ENCODE measurements around the gene SLC49A3. TPM values are rescaled to one million over a fixed set of nuclear protein-coding genes. Genes with fewer than 3 reads are reported as not detected.
A peak's percentile ranks its signal among the peaks of the same experiment; 100 is the strongest.

The SLC49A3 gene
- total and polyA plus RNA-seq, 2 of the 8 experiments (the other 6 are each of a cell fraction or from before 2014, with no cell fraction given): 5.0 to 8.8 TPM

- H3K27ac ChIP-seq (ENCODE audit: low read depth, low read length): no peak overlapping the region
- no peaks in the 10 kb centered on the region for H3K36me3 ChIP-seq (ENCODE audit: control insufficient read depth in 2 of 4, insufficient read depth in 4 of 4, low read length in 3 of 4)
- POLR2A ChIA-PET (ENCODE audit: partially characterized antibody): interaction anchor here (0.7 to 2.8 kb wide), 6 partner anchors 10 to 26 kb away, joined by 3 to 12 read pairs (median 6); partner anchors contain the start of genes ATP5ME, MYL5 and SLC49A3
- no peak for DNase-seq (ENCODE audit: low read depth in 1 of 2, low spot score in 2 of 2)
- no peaks in the 10 kb centered on the region for H3K79me1 ChIP-seq (ENCODE audit: low read depth, low read length)
- CTCF ChIA-PET (ENCODE audit: partially characterized antibody): interaction anchor here (0.7 to 5.2 kb wide), 12 partner anchors 10 to 100 kb away, joined by 3 to 65 read pairs (median 4); no protein-coding TSS in a partner anchor
- no peak for FAIRE-seq
- H3K9ac ChIP-seq (replicated peaks in 1 of 4; ENCODE audit: extremely low read depth in 1 of 4, low read depth in 3 of 4, low read length in 3 of 4): peak overlapping the region in 1 of 4 experiments; percentile 4; a peak in 1 of 7 replicates
- no peak overlapping the region for H2BK5ac ChIP-seq (ENCODE audit: low read depth, low read length)
- H2AFZ ChIP-seq (ENCODE audit: low read length): no peak overlapping the region
- no peaks in the 10 kb centered on the region for H3K9me3 ChIP-seq (ENCODE audit: insufficient read depth in 2 of 2, low read depth in 1 of 2, low read length in 1 of 2)
- H3K4ac ChIP-seq (replicated peaks; ENCODE audit: insufficient read length, low read depth, low read length): no peak overlapping the region
- peaks cover 7% of the 10 kb centered on the region; the same call in 1 of the 2 replicates for H3K23me2 ChIP-seq (ENCODE audit: low read depth, low read length)
- 0 out of 2 replicates have a peak overlapping the region, but pooled peaks have one; percentile 25 for H2AK5ac ChIP-seq (ENCODE audit: low read depth, low read length)
- no peak overlapping the region; the same call in 1 of the 2 replicates for H3K18ac ChIP-seq (ENCODE audit: extremely low read depth, low read length)
- no peak overlapping the region for H3K4me2 ChIP-seq (ENCODE audit: insufficient read depth in 1 of 2, low read depth in 2 of 2, low read length in 2 of 2)
- no peaks in the 10 kb centered on the region for H3K79me2 ChIP-seq (ENCODE audit: control insufficient read depth in 1 of 2, insufficient read depth in 2 of 2, low read length in 2 of 2)
- no peak overlapping the region for H4K5ac ChIP-seq (ENCODE audit: insufficient read length, low read depth, low read length)
- H4K91ac ChIP-seq (replicated peaks; ENCODE audit: insufficient read length, low read length): no peak overlapping the region
- H2BK12ac ChIP-seq (ENCODE audit: low read depth, low read length): no peak overlapping the region
- H3K27me3 ChIP-seq (replicated peaks in 1 of 4; ENCODE audit: control insufficient read depth in 3 of 4, extremely low read depth in 1 of 4, insufficient read depth in 3 of 4, low read length in 3 of 4): peaks cover 0 to 5% (median 3%) of the 10 kb centered on the region in 4 experiments; a peak in 3 of 7 replicates
- H3K23ac ChIP-seq (ENCODE audit: insufficient read length): no peak overlapping the region
- no peak overlapping the region for H3K4me3 ChIP-seq (ENCODE audit: extremely low read depth in 1 of 4, insufficient read depth in 2 of 4, low read depth in 3 of 4, low read length in 4 of 4)
- H3K14ac ChIP-seq (ENCODE audit: insufficient read length): no peak overlapping the region
- peaks cover 0 to 4% (median under 1%) of the 10 kb centered on the region in 4 experiments; a peak in 4 of 7 replicates for H3K4me1 ChIP-seq (replicated peaks in 1 of 4; ENCODE audit: control insufficient read depth in 3 of 4, insufficient read depth in 4 of 4, low read length in 3 of 4)
- H2BK15ac ChIP-seq (ENCODE audit: low read length): peak overlapping the region; percentile 31; the same call in 1 of the 2 replicates
- H4K8ac ChIP-seq (ENCODE audit: extremely low read depth, insufficient read depth, low read length): no peak overlapping the region
- H3K56ac ChIP-seq (replicated peaks; ENCODE audit: insufficient read length, low read depth, low read length): no peak overlapping the region
- no peak overlapping the region for H2BK20ac ChIP-seq (ENCODE audit: low read length)
- peaks cover 0 to 3% of the 10 kb centered on the region in 2 experiments for H4K20me1 ChIP-seq (replicated peaks in 1 of 2; ENCODE audit: control insufficient read depth in 1 of 2, insufficient read depth in 2 of 2, low read length in 2 of 2)
- WGBS, 2 experiments (ENCODE audit: extremely low coverage in 1 of 2, insufficient coverage in 1 of 2, insufficient read length in 1 of 2, insufficient replicate concordance in 2 of 2, low coverage in 1 of 2, low lambda C conversion rate in 2 of 2, missing lambda C conversion rate in 1 of 2): 89% methylated on average over 16 of the region's 16 CpGs; no CpG with 5 or more reads in 1 of the 2 experiments
- no peak overlapping the region for H2BK120ac ChIP-seq (replicated peaks; ENCODE audit: low read depth, low read length)
- TF ChIP-seq CEBPB (IDR thresholded peaks at IDR 0.05; ENCODE audit: low read depth, low read length) (no peak), NANOG (IDR thresholded peaks at IDR 0.05; ENCODE audit: insufficient read depth, low read depth, low read length, poor library complexity, severe bottlenecking) (no peak), PHF8 (conservative IDR thresholded peaks at IDR 0.05; ENCODE audit: low read depth, low read length) (no peak), BRCA1 (IDR thresholded peaks at IDR 0.05; ENCODE audit: low read depth, low read length) (no peak), RXRA (IDR thresholded peaks at IDR 0.05; ENCODE audit: insufficient read depth, low read depth, low read length) (no peak), ATF2 (IDR thresholded peaks at IDR 0.05; ENCODE audit: low read length) (no peak), CHD2 (IDR thresholded peaks at IDR 0.05; ENCODE audit: low read length) (no peak)
Measured at GRCh38 chr4:700587-701264, 11.8 kb upstream of the SLC49A3 start.

Measured in H1 (cell line).